Panc1 (cell line): ENCODE results near the gene MYMK.

ENCODE experiments used
- POLR2AphosphoS5 ChIP-seq: IDR thresholded peaks from 2 replicates; pipeline ENCODE4 v1.6.1; 2012; ENCODE audit warnings: mild to moderate bottlenecking, low read depth, low read length, moderate library complexity
- SIN3A ChIP-seq: IDR thresholded peaks from 2 replicates; pipeline ENCODE4 v1.6.1; 2012; ENCODE audit warnings: low read depth, mild to moderate bottlenecking, low read length, moderate library complexity, borderline replicate concordance; ENCODE audit not compliant: insufficient read depth
- TF ChIP-seq, protein P1 (sequence below): fragments of 450-650 bp; IDR thresholded peaks from 2 replicates; pipeline ENCODE4 v1.5.1; 2017; ENCODE audit warnings: mild to moderate bottlenecking
- TF ChIP-seq, protein P2 (sequence below), 2 experiments: IDR thresholded peaks; 2 replicates each; pipeline ENCODE4 v1.6.1; 2011 to 2012; ENCODE audit warnings: low read depth in 2 of 2, control low read depth in 1 of 2, low read length in 1 of 2, mild to moderate bottlenecking in 1 of 2, moderate library complexity in 1 of 2; ENCODE audit not compliant: insufficient read depth in 1 of 2

DNA sequence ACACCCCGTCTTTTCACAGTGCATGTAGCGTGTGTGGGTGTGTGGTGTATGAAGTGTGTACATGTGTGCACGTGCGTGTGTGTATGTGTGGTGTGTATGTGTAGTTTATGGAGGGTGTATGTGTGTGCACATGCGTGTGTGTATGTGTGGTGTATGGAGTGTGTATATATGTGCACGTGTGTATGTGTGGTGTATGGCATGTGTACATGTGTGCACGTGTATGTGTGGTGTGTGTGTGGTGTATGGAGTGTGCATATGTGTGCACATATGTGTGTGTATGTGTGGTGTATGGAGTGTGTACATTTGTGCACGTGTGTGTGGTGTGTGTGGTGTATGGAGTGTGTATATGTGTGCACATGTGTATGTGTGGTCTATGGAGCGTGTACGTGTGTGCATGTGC lies 13.2 kb downstream of the MYMK start:
- TF ChIP-seq, protein P1, sequence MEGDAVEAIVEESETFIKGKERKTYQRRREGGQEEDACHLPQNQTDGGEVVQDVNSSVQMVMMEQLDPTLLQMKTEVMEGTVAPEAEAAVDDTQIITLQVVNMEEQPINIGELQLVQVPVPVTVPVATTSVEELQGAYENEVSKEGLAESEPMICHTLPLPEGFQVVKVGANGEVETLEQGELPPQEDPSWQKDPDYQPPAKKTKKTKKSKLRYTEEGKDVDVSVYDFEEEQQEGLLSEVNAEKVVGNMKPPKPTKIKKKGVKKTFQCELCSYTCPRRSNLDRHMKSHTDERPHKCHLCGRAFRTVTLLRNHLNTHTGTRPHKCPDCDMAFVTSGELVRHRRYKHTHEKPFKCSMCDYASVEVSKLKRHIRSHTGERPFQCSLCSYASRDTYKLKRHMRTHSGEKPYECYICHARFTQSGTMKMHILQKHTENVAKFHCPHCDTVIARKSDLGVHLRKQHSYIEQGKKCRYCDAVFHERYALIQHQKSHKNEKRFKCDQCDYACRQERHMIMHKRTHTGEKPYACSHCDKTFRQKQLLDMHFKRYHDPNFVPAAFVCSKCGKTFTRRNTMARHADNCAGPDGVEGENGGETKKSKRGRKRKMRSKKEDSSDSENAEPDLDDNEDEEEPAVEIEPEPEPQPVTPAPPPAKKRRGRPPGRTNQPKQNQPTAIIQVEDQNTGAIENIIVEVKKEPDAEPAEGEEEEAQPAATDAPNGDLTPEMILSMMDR = no peak
- no peak for TF ChIP-seq SIN3A
- TF ChIP-seq, protein P2, sequence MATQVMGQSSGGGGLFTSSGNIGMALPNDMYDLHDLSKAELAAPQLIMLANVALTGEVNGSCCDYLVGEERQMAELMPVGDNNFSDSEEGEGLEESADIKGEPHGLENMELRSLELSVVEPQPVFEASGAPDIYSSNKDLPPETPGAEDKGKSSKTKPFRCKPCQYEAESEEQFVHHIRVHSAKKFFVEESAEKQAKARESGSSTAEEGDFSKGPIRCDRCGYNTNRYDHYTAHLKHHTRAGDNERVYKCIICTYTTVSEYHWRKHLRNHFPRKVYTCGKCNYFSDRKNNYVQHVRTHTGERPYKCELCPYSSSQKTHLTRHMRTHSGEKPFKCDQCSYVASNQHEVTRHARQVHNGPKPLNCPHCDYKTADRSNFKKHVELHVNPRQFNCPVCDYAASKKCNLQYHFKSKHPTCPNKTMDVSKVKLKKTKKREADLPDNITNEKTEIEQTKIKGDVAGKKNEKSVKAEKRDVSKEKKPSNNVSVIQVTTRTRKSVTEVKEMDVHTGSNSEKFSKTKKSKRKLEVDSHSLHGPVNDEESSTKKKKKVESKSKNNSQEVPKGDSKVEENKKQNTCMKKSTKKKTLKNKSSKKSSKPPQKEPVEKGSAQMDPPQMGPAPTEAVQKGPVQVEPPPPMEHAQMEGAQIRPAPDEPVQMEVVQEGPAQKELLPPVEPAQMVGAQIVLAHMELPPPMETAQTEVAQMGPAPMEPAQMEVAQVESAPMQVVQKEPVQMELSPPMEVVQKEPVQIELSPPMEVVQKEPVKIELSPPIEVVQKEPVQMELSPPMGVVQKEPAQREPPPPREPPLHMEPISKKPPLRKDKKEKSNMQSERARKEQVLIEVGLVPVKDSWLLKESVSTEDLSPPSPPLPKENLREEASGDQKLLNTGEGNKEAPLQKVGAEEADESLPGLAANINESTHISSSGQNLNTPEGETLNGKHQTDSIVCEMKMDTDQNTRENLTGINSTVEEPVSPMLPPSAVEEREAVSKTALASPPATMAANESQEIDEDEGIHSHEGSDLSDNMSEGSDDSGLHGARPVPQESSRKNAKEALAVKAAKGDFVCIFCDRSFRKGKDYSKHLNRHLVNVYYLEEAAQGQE (IDR thresholded peaks at IDR 0.05; ENCODE audit: insufficient read depth in 1 of 2, low read depth in 2 of 2, low read length in 1 of 2) = no peak
- no peak for TF ChIP-seq POLR2AphosphoS5
